ENCODE results near the gene TRAPPC5. TPM values are rescaled to one million over a fixed set of nuclear protein-coding genes. Genes with fewer than 3 reads are reported as not detected.

The TRAPPC5 gene
- 52.4 to 111 TPM (median 106 TPM) in 5 replicates for total RNA-seq (2022; extraction: Qiagen RNA extraction; ENCODE audit: low read depth)

GRCh38 chr19:7680606-7681339, at the start of gene TRAPPC5:
Gene TRAPPC5, plus strand, starts transcription at chr19:7680833. Its CDS starts 1,421 bp downstream, at chr19:7682254.

DNA sequence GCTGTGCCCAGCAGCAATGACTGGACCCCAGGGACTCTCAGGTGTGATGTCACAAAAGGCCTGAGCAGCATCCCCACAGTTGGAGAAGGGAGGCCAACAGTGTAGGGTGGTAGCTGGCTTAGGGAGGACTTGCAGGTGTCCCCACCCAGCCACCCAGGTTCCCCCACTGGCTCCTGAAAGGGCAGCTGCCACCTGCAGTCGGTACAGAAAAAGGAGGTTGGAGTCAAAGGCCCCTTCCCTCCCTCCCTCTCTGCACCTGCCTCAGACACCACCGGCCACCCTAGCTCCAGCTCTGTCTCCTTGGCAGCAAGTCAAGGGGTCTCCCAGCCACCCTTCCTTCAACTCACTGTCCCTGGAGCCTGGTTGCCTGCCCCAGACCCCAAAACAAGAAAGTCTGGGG, 46.9 kb upstream of the TRAPPC5 start, which contains the start of gene PCP2:
Gene PCP2 (minus strand): TSS at position 22 of the 400 bp plus-strand sequence. CDS start 262 bp downstream, outside the sequence.

DNA sequence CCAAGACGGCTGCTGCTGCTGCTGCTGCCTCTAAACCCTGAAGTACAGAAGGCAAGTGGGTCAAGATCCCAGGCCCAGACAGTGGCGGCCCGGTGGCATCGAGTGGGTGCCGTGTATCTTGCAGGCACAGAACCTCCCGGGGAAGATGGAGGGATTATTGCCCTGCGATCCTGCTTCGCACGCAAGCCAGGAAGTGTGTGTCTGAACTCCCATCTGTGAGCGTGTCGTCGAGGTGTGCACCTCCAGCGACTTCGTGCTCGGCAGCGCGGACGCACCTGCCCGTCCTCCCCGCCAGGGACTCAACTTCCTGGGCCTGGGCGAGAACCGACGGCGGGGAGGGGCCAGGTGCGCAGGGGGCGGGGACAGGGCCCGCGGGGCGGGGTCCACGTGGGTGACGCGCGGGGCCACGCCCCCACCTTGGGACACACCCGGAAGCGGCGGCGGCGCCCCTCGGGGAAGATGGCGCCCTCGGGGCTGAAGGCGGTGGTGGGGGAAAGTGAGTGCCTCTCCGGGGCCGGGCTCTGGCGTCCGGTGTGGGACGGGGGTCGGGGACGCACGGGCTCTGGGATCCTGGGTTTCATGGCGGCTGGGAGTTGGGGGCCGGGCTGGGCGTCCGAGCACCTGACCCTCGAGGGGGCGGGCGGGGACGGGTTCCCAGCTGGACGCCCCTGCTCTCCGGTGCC, 43.8 kb upstream of the TRAPPC5 start, which contains the start of gene STXBP2:
Gene STXBP2 (plus strand): TSS at position 420 of the 683 bp plus-strand sequence. CDS start 40 bp downstream, at position 460.

GRCh38 chr19:7668842-7669241, 11.8 kb upstream of the TRAPPC5 start, which contains the start of gene RETN:
Gene RETN, plus strand, starts transcription at chr19:7669049. Its CDS starts 278 bp downstream, at chr19:7669327.

GRCh38 chr19:7676854-7677253, 3.8 kb upstream of the TRAPPC5 start, which contains the start of gene MCEMP1:
Gene MCEMP1, plus strand, starts transcription at chr19:7677090. Its CDS starts 31 bp downstream, at chr19:7677121.

DNA sequence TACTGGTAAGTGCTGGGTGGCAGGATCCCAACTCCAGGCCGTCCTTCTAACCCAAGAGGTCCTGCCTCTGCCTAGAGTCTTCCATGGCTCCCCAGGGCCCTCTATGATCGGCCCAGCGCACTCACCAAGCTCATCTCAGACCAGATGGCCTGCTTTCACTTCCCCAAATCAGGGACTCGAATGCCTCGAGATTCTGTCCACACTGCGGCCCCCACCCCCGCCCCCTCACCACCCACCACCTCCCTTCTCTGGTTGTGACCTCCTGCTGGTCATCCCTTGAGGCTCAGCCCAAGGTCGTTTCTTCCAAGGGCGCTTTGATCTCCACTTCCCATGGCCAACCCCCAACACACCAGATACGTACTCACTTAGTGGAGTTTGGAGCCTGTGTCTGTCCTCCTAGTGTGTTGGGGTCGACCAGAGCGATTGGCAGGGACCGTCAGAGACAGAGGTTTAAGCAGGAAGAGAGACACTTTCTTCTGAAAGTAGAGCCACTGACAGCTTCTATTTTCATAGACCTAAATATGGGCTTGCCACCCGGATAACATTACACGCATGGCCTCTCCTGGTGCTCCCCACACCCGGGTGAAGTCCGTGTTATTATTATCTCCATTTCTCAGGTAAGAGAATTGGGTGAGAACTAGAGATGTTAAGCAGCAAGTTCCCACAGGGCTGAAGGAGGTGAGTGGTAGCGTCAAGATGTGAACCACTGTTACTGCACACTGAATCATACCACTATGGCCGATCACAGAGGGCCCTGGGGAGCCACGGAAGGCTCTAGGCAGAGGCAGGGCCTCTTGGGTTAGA, 21.2 kb downstream of the TRAPPC5 start, which contains the start of gene FCER2:
Gene FCER2 (minus strand): TSS at position 478 of the 804 bp plus-strand sequence. CDS start 2,371 bp downstream, outside the sequence.

DNA sequence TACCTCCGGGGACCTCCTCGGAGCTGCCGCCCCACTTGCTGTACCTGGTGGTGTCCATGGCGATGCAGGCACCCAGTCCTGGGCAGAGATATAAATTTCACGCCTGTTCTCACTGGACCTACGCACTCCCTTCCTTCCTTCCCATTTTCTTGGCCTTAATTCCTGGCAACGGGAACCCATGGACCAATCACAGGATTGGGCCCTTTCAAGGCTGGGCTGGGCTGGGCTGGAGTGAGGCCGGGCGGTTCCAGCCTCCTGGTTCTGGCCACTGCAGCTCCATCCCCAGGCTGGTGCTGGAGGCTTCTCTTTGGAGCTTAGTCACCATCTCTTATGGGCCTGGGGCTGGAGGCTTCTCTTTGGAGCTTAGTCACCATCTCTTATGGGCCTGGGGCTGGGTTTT, 51.4 kb downstream of the TRAPPC5 start, which contains the start of gene CLEC4G:
Gene CLEC4G (minus strand): TSS at position 66 of the 400 bp plus-strand sequence. CDS start 8 bp downstream, at position 58.

Other genes with a start within 250 kb of the TRAPPC5 start
- 1.6 to 2.4 TPM (median 2.1 TPM) in 5 replicates for gene PEX11G, start 191.8 kb upstream of the TRAPPC5 start, total RNA-seq (2022; extraction: Qiagen RNA extraction; ENCODE audit: low read depth)
- 15.8 to 19.1 TPM (median 17.3 TPM) in 5 replicates for gene ZNF358, start 164.7 kb upstream of the TRAPPC5 start, total RNA-seq (2022; extraction: Qiagen RNA extraction; ENCODE audit: low read depth)
- gene MCOLN1, start 158.2 kb upstream of the TRAPPC5 start, total RNA-seq (2022; extraction: Qiagen RNA extraction; ENCODE audit: low read depth) = 7.1 to 13.4 TPM (median 12.1 TPM) in 5 replicates
- 29.3 to 37.6 TPM (median 34.5 TPM) in 5 replicates for gene PNPLA6, start 145.1 kb upstream of the TRAPPC5 start, total RNA-seq (2022; extraction: Qiagen RNA extraction; ENCODE audit: low read depth)
- 4.0 to 5.8 TPM (median 5.0 TPM) in 5 replicates for gene CAMSAP3, start 85.0 kb upstream of the TRAPPC5 start, total RNA-seq (2022; extraction: Qiagen RNA extraction; ENCODE audit: low read depth)
- gene XAB2, start 51.3 kb upstream of the TRAPPC5 start, total RNA-seq (2022; extraction: Qiagen RNA extraction; ENCODE audit: low read depth) = 21.3 to 25.7 TPM (median 24.5 TPM) in 5 replicates
- gene PET100, start 51.0 kb upstream of the TRAPPC5 start, total RNA-seq (2022; extraction: Qiagen RNA extraction; ENCODE audit: low read depth) = 50.7 to 71.4 TPM (median 57.1 TPM) in 5 replicates
- not detected in 5 replicates for gene PCP2, start 47.1 kb upstream of the TRAPPC5 start, total RNA-seq (2022; extraction: Qiagen RNA extraction; ENCODE audit: low read depth)
- 32.9 to 41.8 TPM (median 40.6 TPM) in 5 replicates for gene STXBP2, start 43.7 kb upstream of the TRAPPC5 start, total RNA-seq (2022; extraction: Qiagen RNA extraction; ENCODE audit: low read depth)
- gene RETN, start 11.8 kb upstream of the TRAPPC5 start, total RNA-seq (2022; extraction: Qiagen RNA extraction; ENCODE audit: low read depth) = not detected in 5 replicates
- gene MCEMP1, start 3.7 kb upstream of the TRAPPC5 start, total RNA-seq (2022; extraction: Qiagen RNA extraction; ENCODE audit: low read depth) = not detected in 5 replicates
- gene FCER2, start 21.3 kb downstream of the TRAPPC5 start, total RNA-seq (2022; extraction: Qiagen RNA extraction; ENCODE audit: low read depth) = not detected in 5 replicates
- not detected in 5 replicates for gene CLEC4G, start 51.3 kb downstream of the TRAPPC5 start, total RNA-seq (2022; extraction: Qiagen RNA extraction; ENCODE audit: low read depth)
- not detected in 5 replicates for gene CD209, start 66.7 kb downstream of the TRAPPC5 start, total RNA-seq (2022; extraction: Qiagen RNA extraction; ENCODE audit: low read depth)
- gene CLEC4M, start 82.4 kb downstream of the TRAPPC5 start, total RNA-seq (2022; extraction: Qiagen RNA extraction; ENCODE audit: low read depth) = not detected in 5 replicates
- 1.3 to 1.7 TPM (median 1.5 TPM) in 5 replicates for gene EVI5L, start 149.4 kb downstream of the TRAPPC5 start, total RNA-seq (2022; extraction: Qiagen RNA extraction; ENCODE audit: low read depth)
- 0.22 to 0.49 TPM (median 0.41 TPM) in 5 replicates for gene PRR36, start 193.6 kb downstream of the TRAPPC5 start, total RNA-seq (2022; extraction: Qiagen RNA extraction; ENCODE audit: low read depth)
- gene LRRC8E, start 207.7 kb downstream of the TRAPPC5 start, total RNA-seq (2022; extraction: Qiagen RNA extraction; ENCODE audit: low read depth) = 5.1 to 7.1 TPM (median 6.3 TPM) in 5 replicates
- gene MAP2K7, start 223.0 kb downstream of the TRAPPC5 start, total RNA-seq (2022; extraction: Qiagen RNA extraction; ENCODE audit: low read depth) = 10.9 to 15.6 TPM (median 14.6 TPM) in 5 replicates
- gene TGFBR3L, start 234.0 kb downstream of the TRAPPC5 start, total RNA-seq (2022; extraction: Qiagen RNA extraction; ENCODE audit: low read depth) = 1.1 to 2.2 TPM (median 1.9 TPM) in 5 replicates
- gene SNAPC2, start 239.5 kb downstream of the TRAPPC5 start, total RNA-seq (2022; extraction: Qiagen RNA extraction; ENCODE audit: low read depth) = 19.7 to 30.6 TPM (median 27.1 TPM) in 5 replicates
- gene CTXN1, start 245.3 kb downstream of the TRAPPC5 start, total RNA-seq (2022; extraction: Qiagen RNA extraction; ENCODE audit: low read depth) = 10.4 to 21.1 TPM (median 20.1 TPM) in 5 replicates